Left lobe of liver (tissue), 2 donors: ENCODE data around the gene NKAIN2. TPM values are rescaled to one million over a fixed set of nuclear protein-coding genes. Genes with fewer than 3 reads are reported as not detected.

Experiments used
- ATAC-seq: fragments of 200-7000 bp; cut with Tn5 transposase; one replicate; pipeline ENCODE4 v1.9.1; 2020; ENCODE audit warnings: mild to moderate bottlenecking, moderate library complexity
- DNase-seq: peaks from one replicate; pipeline ENCODE4 v3.0.0-alpha.2; 2020; ENCODE audit warnings: low spot score
- total RNA-seq: library from RNA; stranded (reverse); gene quantifications from one replicate; pipeline ENCODE4 v1.2.1, GENCODE V29; 2021
- donor health status: DM: no; HTN: no; CAD: no; lungs with moderate emphysema.
- donor health status: DM: no; HTN: yes; CAD: no.

The NKAIN2 gene
- total RNA-seq, 1 donor from 2014 or later, result not detected

DNA sequence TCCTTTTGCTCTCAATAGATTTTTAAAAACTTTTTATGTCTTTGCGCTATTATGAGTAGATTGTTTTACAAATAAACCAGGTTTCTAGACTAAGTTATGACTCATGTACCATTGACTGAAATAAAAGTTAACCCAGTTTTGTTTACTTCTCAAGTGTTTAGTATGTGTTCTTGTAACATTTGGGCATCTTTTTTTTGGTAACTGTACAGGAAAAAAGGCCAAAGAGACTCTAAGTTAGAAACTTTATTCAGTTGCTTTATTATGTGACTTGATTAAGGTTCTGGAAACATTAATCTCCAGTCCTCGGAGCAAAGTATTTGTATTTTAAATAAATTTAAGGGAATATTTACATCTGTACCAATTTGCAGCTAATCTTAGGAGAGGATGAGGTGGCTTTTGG lies 2.9 kb downstream of the NKAIN2 start:
- no peak for DNase-seq
- no peak for ATAC-seq

DNA sequence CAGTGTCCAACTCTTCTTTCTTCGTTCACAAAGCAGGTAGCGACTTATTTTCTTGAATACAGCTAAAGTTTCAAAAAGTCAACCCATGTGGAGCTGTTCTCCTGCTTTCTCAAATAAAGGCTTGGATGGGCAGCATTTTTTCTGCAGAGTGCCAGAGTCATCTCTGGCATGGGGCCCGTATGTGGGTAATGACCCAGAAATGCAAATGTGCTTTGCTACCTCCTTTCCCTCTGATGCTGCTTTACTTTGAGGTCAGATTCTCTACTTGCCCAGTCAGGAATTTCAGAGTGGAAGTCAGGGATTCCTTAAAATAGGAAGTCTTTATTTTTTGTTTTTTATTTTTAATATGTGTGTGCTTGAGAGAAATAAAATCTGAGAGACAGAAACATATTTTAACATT lies 4.9 kb downstream of the NKAIN2 start:
- ATAC-seq (no peak), DNase-seq (no peak)

DNA sequence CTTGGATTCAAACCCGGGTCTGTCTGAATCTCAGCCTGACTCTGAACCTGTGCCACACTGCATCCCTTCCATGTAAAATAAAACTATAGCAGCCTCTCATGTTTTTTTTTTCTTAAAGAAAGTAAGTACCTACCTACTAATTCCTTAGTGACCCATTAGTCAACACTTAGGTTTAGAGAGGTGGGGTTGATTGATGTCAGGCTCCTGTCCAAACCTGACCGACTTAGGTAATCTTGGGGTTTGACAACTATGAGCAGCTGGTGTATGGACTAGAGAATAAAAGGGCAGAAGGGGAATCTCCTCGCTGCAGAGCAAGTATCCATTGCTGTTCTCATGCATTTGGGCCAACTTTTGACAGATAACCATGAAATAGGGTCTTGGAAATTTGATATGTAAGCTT lies 6.5 kb downstream of the NKAIN2 start:
- ATAC-seq (no peak), DNase-seq (no peak)

DNA sequence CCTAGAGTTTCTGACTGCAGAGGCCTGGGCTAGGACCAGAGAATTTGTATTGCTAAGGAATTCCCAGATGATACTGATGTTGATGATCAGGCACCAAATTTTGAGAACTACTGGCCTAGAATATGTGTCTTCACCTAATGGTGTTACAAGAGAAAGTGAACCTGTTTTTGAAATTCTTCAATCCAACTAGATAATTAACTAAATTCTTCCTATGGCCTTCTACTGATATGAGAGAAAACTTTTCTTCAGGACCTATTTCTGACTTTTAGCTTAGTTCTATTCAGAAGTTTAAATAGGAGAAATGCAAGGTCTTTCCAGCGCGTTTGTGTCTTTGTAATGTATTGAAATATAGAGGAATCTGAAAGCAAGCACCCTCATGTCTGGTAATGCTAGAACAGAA lies 7.3 kb downstream of the NKAIN2 start:
- DNase-seq, result no peak
- no peak for ATAC-seq

DNA sequence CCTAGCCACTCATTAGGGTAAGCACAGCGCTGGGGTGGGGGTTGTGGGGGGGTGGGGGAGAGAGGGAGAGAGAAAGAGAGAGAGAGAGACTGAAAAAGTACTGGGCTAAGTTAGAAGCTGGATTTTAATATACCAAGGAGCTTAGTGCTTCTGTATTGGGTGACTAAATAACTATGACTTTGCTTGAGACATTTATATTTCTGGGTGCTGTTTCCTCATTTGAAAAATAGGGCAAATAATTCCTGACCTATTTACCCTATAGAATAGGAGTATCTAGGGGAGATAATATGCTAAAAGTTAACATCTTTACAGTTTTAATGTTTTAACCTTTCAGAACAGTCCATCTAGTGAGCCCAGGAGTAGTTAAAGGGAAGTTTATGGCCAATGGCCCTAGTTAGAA lies 7.7 kb downstream of the NKAIN2 start:
- no peak for DNase-seq
- ATAC-seq, result no peak

DNA sequence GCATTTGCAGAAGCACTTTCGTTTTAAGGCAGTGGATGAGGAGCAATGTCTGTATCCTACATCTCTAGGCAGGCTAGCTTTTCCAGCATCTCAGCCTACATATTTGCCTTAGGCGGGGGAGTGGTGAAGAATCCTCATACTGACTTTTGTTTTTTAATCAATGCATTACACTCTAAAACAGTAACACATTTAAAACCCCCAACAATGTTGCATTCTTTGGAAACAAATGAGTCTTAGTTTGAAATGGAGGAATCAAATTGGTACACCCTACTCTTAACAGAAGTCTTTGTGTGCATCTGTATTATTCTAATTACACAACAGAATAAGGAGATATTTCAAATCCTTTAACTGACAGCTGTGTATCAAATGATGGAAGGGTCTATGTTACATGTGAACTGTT lies 9.0 kb downstream of the NKAIN2 start:
- DNase-seq, result no peak
- ATAC-seq, result no peak

DNA sequence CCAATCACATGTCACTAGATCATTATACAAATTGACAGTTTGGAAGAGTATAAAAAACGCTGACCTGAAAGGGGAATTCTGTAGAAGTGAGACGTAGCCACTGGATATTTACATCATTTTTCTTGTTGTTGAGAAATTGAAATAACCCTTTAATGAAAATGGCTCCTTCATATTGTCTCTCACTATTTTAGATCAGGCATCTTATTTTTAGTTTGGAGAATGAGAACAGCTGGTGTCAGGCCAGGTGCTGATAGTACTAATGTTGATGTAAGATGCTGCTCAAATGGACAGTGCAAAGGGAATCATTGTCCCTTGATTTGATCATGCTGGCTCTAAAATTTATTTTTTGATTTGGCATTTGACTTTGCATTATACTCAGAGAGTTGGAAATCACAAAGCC lies 17.4 kb downstream of the NKAIN2 start:
- ATAC-seq (no peak), DNase-seq (no peak)

DNA sequence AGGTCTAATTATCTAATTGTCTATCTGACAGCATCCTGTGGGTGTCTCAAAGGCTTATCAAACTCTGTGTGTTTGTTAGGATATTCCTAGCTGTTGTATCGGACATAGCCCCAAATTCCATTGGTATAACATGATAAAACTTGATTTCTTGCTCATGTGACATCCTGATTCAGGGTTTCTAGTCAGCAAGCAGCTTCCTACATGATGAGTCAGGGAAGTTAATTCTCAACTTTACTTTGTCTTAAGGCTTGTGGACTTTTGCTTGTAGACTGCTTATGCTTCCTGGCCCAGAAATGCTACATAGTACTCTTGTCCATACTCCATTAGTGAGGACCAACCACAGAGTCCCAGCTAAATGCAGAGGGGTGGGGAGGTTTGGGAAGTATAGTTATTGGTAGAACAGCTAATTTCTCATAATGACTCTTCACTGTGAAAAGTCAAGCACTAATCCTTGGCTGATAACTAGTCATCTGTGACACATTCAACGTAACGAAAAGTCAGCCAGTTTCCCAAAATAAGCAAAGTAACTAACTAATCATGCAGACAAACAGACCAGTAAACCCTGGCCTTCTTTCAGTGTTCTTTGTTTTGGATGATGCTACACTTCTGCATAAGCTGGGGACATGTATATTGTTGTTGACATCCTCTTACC lies 25.8 kb downstream of the NKAIN2 start:
- DNase-seq (no peak), ATAC-seq (no peak)

DNA sequence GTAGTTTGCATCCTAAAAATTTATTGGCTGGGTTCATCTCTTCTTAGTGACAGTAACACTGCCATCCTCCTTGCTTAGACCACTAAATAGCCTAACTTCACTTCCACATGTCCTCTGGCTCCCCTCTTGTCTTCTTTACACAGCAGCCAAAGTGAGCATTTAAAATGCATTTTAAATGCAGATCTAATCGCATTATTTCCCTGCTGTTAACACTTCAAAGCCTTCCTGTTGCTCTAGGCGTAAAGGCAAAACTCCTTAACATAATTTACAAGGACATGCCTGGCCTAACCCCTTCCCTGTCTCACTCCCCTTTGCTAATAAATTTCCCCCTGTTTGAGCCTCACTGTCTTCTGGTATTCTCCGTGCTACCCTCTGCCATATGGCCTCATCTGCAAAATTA lies 26.5 kb downstream of the NKAIN2 start:
- ATAC-seq (no peak), DNase-seq (no peak)

DNA sequence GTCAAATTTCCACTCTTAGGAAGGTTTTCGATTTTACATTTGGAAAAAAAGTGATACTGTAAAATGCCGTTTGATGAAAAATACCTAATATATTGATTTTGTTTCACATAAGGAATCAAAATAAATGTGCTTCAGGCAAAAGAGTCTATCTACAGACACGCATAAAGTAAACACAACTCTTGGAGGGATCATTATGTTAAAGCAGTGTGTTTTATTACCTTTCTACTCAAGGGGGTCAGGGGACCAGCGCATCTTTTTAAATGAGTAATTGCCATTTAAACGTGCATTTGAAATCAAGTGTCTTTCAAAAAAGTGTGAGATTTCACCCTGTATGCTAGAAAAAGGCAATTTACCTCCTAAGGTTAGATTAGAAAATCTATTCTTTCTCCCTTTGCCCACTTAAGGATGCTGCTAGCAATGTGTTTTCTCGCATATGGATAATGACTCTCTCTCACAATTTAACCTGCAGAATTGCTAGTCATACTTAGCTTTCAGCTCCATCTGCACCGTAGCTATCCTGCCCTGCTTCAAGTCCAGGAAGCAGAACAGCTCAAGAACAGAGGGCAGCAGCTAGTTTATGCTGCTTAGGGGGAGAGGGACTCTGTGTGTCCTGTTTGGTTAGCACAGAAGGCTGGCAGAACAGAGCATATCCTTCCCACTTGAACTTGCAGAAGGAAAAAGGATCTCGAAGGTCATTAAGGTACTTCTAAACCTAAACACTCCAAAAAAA lies 35.0 kb downstream of the NKAIN2 start:
- DNase-seq (no peak), ATAC-seq (no peak)

DNA sequence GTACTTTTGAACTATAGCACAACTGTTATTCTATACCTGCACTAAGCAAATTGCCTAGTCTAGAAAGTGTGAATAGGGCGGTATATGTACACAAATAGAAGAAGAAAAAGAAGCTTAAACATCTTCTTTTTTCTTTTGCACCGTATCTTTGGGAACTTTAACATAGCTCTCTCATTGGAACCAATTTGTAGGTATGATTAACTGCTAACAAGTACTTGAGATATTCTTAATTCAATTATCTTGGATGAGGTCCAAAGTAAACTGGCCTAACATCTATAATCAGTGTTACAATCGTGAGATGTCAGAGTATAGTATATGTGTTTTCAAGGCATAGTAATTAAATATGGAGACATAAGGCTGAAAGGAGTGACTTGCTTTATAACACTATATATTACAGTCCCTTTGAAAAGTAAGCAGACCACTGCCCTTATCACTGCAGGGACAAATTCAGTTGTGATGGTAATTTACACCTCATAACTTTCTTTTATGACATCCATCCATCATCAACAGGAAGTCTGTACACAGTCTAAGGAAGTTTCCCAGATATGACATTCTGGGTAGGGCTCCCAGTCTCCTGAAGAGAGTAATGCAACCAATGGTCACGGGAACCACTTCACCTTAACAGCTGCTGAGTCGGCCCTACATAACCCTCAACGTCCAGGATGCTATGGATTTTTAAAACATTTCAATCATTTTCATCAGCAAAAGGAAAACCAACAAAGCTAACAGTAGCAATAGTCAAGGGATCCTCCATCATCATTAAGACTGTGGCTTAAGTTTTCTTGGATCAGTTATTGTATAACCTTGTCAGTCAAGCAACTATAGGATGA lies 37.6 kb downstream of the NKAIN2 start:
- ATAC-seq (no peak), DNase-seq (no peak)

DNA sequence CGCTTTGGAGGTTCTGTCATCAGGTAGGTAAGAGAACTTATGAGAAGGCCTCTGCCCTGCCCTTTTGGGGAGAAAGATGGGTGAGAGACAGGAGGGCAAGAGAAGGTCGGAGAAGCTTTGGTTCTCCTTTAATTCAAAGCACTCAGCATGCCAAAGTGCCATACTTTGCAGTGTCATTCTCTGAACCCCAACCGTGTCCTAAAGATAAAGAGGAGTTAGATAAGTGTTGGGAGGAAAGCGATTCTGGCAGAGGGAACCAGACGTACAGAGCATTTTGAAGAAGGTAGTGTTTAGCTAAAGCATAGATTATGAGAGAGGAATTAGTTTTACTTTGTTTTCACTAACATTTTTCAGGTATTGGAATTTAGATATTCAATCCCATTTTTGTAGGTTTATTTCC lies 40.3 kb downstream of the NKAIN2 start:
- ATAC-seq, result no peak
- DNase-seq, result no peak

DNA sequence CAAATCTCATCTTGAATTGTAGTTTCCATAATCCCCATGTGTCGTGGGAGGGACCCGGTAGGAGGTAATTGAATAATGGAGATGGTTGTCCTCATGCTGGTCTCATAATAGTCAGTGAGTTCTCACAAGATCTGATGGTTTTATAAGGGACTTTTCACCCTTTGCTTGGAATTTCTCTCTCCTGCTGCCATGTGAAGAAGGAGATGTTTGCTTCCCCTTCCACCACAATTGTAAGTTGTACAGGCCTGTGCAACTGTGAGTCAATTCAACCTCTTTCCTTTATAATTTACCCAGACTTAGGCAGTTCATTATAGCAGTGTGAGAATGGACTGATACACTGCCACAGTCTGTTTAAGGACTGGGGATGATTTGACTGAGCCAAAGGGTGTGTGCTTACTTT lies 44.7 kb downstream of the NKAIN2 start:
- DNase-seq (no peak), ATAC-seq (no peak)

DNA sequence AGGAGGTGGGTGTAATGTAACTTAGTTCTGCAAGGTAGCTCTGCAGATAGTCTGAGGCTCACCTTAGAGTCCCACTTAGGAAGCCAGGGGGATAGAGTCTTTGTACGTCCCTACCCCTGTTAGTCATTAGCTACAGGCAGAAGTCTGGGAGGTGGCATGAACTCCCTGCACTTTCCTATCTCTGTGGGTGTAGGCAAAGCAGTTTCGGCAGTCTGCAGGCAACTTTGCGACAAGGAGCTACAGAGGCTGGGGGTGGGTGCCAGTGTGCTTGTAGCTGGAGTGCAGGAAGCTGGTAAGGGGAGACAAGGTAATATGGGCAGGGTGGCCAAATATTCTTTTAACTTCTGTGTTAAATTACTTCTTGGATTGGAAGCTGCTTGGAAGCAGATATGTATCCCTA lies 45.7 kb downstream of the NKAIN2 start:
- no peak for DNase-seq
- no peak for ATAC-seq

DNA sequence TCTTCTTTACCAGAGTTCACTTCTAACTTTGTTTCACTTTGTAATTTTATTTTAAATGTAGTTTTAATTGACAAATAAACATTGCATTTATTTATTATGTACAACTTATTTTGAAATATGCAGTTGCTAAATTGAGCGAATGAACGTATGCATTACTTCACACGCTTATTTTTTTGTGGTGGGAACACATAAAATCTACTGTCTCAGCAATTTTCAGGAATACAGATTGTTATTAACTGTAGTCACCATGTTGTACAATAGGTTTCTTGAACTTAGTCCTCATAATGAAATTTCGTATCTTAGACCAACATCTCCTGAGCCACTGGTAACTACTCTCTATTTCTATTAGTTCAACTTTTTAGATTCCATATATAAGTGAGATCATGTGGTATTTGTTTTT lies 46.9 kb downstream of the NKAIN2 start:
- ATAC-seq, result no peak
- DNase-seq, result no peak

DNA sequence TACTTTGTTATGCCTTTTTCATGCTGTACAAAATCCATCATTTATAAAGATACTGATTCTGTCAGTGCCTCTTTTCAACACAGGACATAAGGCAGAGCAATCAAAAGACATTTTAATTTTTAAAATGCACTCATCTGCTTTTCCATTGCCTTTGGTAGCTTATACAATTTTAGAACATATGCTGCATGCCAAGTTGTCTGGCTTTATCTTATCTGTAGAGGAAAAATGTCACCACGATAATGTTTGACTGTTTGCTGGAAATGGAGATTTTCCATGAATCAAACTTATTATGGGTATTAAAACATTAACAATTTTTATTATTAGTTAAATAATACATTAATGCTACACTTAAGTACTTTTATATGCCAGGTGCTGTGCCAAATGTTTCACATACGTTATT lies 50.5 kb downstream of the NKAIN2 start:
- DNase-seq, result no peak
- no peak for ATAC-seq

DNA sequence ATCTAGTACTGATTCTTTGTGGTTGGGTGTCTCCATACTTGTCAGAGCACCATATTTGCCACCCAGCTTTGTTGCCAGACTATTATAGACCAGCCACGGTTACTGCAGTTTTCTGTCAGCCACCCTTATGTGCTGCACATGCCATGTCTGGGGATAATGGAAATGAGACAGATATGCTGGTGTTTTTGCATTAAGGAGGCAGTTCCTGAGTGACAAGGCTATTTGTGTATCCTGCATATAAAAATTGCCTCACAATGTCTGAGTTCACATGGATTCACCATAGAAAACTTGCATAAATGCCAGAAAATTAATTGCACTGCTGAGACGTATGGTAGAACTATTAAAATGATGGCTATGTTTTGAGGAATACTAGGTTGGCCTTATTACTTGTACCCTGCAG lies 51.8 kb downstream of the NKAIN2 start:
- DNase-seq (no peak), ATAC-seq (no peak)

DNA sequence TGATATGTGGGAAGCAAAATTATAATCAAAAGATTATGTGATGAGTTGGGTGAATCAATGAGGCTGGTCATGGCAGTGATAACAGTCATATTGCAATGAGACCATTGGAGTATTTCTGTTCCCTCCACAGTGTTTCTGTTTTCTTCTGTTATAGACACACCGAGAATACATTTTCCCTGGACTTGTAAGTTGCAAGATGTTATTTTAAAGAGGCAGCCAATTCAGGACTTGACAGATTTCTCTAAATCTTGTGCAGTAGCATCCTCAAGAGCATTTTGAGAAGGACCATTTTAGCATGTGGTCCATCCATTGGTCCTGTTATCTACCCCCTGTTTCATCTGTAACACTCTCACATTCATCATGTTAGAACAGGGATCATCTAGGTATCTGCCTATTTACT lies 55.6 kb downstream of the NKAIN2 start:
- ATAC-seq, result no peak
- DNase-seq, result no peak

DNA sequence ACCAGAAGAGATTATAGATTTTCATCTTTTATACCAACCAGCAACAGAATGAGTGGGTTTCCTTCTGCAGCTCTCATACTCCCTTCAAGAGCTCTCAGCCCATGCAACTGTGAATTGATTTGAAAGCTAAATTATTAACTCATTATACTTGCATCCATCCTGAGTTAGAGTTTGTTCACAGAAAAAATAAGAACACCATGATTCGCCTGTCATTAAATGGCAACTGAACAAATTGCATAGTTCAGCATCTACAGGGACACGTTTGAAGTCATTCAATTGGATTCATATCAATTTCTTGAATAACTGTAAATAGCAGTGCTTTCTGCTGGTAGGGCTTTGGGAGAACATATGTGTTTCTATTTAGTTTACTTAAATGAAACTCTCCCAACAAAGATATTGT lies 65.7 kb downstream of the NKAIN2 start:
- no peak for DNase-seq

DNA sequence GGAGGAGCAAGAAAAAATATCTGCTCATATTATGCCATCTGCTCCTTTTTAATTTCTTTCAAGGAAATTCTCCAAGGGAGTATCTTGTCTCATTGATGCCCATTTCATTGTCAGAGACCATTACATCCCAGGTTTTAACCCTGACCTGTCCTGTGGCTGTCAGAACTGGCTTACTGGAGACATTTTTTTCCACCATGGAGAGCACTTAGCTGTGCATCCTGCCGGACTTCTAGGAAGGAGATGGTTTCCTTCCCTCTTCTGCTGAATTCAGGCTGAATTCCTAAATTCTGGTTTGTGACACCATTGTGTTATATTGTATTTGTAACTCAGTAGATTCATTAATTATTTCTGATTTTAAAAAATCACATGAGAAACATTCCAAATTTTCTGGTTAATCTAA lies 70.3 kb downstream of the NKAIN2 start:
- ATAC-seq, result no peak

More for the DNA sequence above, 65.7 kb downstream of the NKAIN2 start:
- ATAC-seq, result no peak

DNA sequence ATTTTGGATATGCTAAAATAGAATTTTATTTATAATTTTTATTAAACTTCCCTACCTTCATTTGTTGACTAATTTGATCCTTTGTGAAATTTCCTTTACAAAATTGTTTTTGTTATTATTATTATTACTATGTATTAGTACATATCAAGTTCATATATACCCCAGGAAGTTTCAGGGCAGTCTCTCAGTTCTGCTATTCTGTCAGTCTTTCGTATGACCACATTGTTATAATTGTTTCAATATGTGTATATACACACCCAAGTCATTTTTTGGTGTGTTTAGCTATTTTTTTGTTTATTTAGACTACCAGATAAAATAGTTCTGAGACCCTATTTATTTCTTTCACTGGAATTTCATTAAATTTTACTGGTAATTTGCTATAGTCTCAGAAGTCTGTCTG lies 72.1 kb downstream of the NKAIN2 start:
- DNase-seq (no peak), ATAC-seq (no peak)

More for the DNA sequence above, 70.3 kb downstream of the NKAIN2 start:
- DNase-seq, result no peak

DNA sequence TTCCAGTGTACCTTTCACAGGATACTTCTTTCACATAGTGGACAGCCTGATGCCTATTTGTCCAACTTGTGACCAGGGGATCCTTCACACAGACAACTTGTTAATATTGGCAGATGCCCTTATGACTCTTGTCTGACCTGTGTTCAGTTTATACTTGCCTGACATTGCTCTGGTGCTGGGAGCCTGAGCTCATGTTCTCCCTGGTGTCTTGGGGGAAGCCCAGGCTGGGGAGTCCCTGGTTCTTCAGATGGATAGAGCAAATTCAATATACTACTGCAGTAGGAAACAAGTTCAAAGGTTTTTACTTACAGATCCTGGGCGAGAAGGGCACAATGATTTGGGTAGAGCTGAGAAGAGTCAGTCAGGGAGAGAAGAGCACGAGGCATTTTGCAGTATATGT lies 76.1 kb downstream of the NKAIN2 start:
- no peak for ATAC-seq

More for the DNA sequence above, 76.1 kb downstream of the NKAIN2 start:
- no peak for DNase-seq
